ENCODE measurements around the gene TRAF1. TPM values are rescaled to one million over a fixed set of nuclear protein-coding genes. Genes with fewer than 3 reads are reported as not detected.

Gene TRAF1
- total RNA-seq, 5 donors from 2014 or later (not counting 1 experiment from before 2014, with no cell fraction given), result 67.6 to 170 (median 157) TPM

DNA sequence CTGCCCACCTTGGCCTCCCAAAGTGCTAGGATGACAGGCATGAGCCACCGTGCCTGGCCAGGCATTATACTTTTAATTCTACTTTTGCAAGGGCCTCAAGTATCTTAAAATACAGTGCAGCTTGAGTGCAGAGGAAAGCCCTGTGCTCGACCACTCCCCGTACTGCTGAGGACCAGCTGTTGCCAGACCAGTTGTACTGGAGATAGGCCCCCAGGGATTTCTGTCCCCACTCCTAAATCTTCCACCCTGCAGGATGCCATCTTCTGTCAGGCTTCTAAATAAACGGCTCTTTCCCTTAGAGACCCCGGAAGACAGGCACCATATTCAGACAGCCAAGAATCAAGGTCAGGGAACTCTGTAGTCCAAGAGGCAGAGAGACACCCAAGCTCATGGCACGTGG, 67.2 kb downstream of the TRAF1 start:
- Histone ChIP-seq H3K36me3 (ENCODE audit: control insufficient read depth in 2 of 2, extremely low read depth in 1 of 2, insufficient read depth in 1 of 2, low read length in 1 of 2) (peaks cover 22 to 85% of the 10 kb centered on the region in 2 donors), H3K4me3 (ENCODE audit: control insufficient read depth in 1 of 2, extremely low read depth in 1 of 2, low read length in 1 of 2) (no peak overlapping the region), H3K4me1 (ENCODE audit: control insufficient read depth in 1 of 2, extremely low read depth in 1 of 2, insufficient read depth in 2 of 2, low read length in 2 of 2) (peaks cover 0 to 4% of the 10 kb centered on the region in 2 experiments), H3K27me3 (replicated peaks in 1 of 2; ENCODE audit: control insufficient read depth in 2 of 2, extremely low read depth in 1 of 2, insufficient read depth in 2 of 2, low read length in 1 of 2) (no peaks in the 10 kb centered on the region), H3K9me3 (no peaks in the 10 kb centered on the region), H3K27ac (ENCODE audit: low read length) (no peak overlapping the region)
- CTCF ChIA-PET, result interaction anchor here (0.6 to 1.7 kb wide), 4 partner anchors 8 to 203 kb away, joined by 3 to 6 read pairs (median 4); no protein-coding TSS in a partner anchor
- Mint-ChIP-seq H3K27me3 (no peaks in the 10 kb centered on the region), H3K27ac (peak overlapping the region in 1 of 2 donors; percentile 44), H3K36me3 (peaks cover 51% of the 10 kb centered on the region), H3K9me3 (no peaks in the 10 kb centered on the region), H3K4me1 (peaks cover 0 to 5% (median 0%) of the 10 kb centered on the region in 3 donors), H3K4me3 (no peak overlapping the region)
- ATAC-seq (replicated peaks in 1 of 4), result no peak
- WGBS (ENCODE audit: insufficient coverage), result 92% methylated on average over 4 of the region's 6 CpGs
- POLR2A ChIA-PET, result no interaction called here
- DNase-seq, result no peak

DNA sequence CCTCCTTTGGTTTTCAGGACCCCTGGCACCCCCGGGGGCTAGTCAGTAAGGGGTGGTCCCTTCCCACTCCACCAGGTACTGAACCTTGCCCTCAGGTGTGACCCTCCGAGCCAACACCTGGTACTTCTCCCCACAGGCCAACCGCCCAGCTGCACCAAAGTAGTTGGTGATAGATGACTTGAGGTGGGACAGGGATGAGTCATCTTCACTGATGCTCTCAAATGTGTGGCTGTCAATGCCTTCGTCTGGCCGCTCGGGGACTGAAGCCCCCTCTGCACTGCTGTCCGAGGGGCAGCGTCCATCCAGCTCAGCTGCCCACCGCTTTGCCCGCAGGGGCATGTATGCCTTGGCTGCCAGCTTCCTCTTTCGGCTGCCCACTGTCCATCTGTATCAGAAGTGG, 68.7 kb downstream of the TRAF1 start:
- H3K9me3 Mint-ChIP-seq, result no peaks in the 10 kb centered on the region
- 87% methylated on average over 7 of the region's 11 CpGs for WGBS (ENCODE audit: insufficient coverage)
- POLR2A ChIA-PET, result no interaction called here
- no peaks in the 10 kb centered on the region for H3K9me3 ChIP-seq
- H3K27ac Mint-ChIP-seq, result peak overlapping the region in 1 of 2 donors; percentile 48
- no peak overlapping the region for H3K4me3 Mint-ChIP-seq
- DNase-seq (no peak), ATAC-seq (replicated peaks in 1 of 4) (no peak)
- H3K27me3 ChIP-seq (replicated peaks in 1 of 2; ENCODE audit: control insufficient read depth in 2 of 2, extremely low read depth in 1 of 2, insufficient read depth in 2 of 2, low read length in 1 of 2), result no peaks in the 10 kb centered on the region
- H3K27me3 Mint-ChIP-seq, result no peaks in the 10 kb centered on the region
- H3K36me3 ChIP-seq (ENCODE audit: control insufficient read depth in 2 of 2, extremely low read depth in 1 of 2, insufficient read depth in 1 of 2, low read length in 1 of 2), result peaks cover 19 to 74% of the 10 kb centered on the region in 2 donors
- no peak overlapping the region for H3K27ac ChIP-seq (ENCODE audit: low read length)
- no peak overlapping the region for H3K4me3 ChIP-seq (ENCODE audit: control insufficient read depth in 1 of 2, extremely low read depth in 1 of 2, low read length in 1 of 2)
- H3K4me1 ChIP-seq (ENCODE audit: control insufficient read depth in 1 of 2, extremely low read depth in 1 of 2, insufficient read depth in 2 of 2, low read length in 2 of 2), result peaks cover 0 to 4% of the 10 kb centered on the region in 2 experiments
- CTCF ChIA-PET, result interaction anchor here in 1 of 2 donors (1.7 kb wide), 1 partner anchor 10 kb away, joined by 6 read pairs; no protein-coding TSS in a partner anchor
- H3K4me1 Mint-ChIP-seq, result peaks cover 0 to 7% (median 0%) of the 10 kb centered on the region in 3 donors
- peaks cover 38% of the 10 kb centered on the region for H3K36me3 Mint-ChIP-seq

DNA sequence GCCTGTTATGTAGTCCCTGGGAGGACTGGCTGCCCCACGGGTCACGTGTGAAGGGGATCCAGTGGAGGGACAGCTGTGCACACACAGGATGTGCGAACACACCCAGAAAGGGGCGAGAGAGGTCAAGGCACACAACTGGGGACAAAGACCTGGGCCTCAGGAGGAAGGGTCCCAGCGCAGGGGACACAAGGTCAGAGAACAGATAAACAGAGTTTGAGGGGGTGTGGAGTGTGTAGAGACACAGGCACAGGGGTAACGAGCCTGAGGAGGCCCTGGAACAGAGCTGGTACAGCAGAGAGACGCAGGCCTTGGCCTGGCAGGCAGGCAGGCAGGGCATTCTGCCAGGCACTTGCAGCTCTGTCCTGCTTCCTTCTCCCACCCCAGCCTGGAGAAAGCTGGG, 69.1 kb downstream of the TRAF1 start:
- H3K27ac ChIP-seq (ENCODE audit: low read length), result no peak overlapping the region
- 90% methylated on average over 5 of the region's 7 CpGs for WGBS (ENCODE audit: insufficient coverage)
- CTCF ChIA-PET, result interaction anchor here in 1 of 2 donors (1.7 kb wide), 1 partner anchor 10 kb away, joined by 6 read pairs; no protein-coding TSS in a partner anchor

DNA sequence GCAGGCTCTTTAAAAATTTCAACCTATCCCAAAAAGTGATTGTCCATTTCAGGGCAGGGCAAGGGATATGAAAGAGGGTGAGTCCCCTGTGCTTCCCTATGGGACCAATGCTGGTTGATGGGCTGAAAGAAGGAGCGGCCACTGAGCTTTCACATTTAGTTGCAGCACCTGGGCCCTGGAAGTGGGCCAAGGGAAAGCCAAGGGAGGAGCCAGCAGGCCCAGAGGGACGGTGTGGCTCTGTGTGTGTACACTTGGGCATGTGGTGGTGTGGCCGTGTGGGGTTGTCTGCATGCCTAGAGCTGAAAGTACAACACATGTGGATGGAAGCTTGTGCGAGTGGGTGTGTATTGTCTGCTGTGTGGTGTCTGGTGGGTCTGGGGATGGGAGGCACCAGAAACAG, 69.9 kb downstream of the TRAF1 start:
- Mint-ChIP-seq H3K27ac (peak overlapping the region in 1 of 2 donors; percentile 48), H3K4me3 (no peak overlapping the region), H3K27me3 (no peaks in the 10 kb centered on the region), H3K4me1 (peaks cover 0 to 14% (median 3%) of the 10 kb centered on the region in 3 donors), H3K36me3 (peaks cover 38% of the 10 kb centered on the region), H3K9me3 (no peaks in the 10 kb centered on the region)
- 88% methylated on average over 3 of the region's 4 CpGs for WGBS (ENCODE audit: insufficient coverage)
- Histone ChIP-seq H3K27me3 (replicated peaks in 1 of 2; ENCODE audit: control insufficient read depth in 2 of 2, extremely low read depth in 1 of 2, insufficient read depth in 2 of 2, low read length in 1 of 2) (no peaks in the 10 kb centered on the region), H3K36me3 (ENCODE audit: control insufficient read depth in 2 of 2, extremely low read depth in 1 of 2, insufficient read depth in 1 of 2, low read length in 1 of 2) (peaks cover 16 to 74% of the 10 kb centered on the region in 2 donors), H3K27ac (ENCODE audit: low read length) (no peak overlapping the region), H3K9me3 (no peaks in the 10 kb centered on the region), H3K4me3 (ENCODE audit: control insufficient read depth in 1 of 2, extremely low read depth in 1 of 2, low read length in 1 of 2) (no peak overlapping the region), H3K4me1 (ENCODE audit: control insufficient read depth in 1 of 2, extremely low read depth in 1 of 2, insufficient read depth in 2 of 2, low read length in 2 of 2) (peaks cover 0 to 4% of the 10 kb centered on the region in 2 experiments)
- ChIA-PET POLR2A (interaction anchor here (0.6 kb wide), 2 partner anchors 12 to 107 kb away, joined by 3 to 4 read pairs; no protein-coding TSS in a partner anchor), CTCF (no interaction called here)
- ATAC-seq (replicated peaks in 1 of 4) (no peak), DNase-seq (no peak)

More for the DNA sequence above, 69.1 kb downstream of the TRAF1 start:
- POLR2A ChIA-PET, result interaction anchor here in 1 of 2 donors (0.6 kb wide), 1 partner anchor 108 kb away, joined by 4 read pairs; no protein-coding TSS in a partner anchor
- Histone ChIP-seq H3K9me3 (no peaks in the 10 kb centered on the region), H3K27me3 (replicated peaks in 1 of 2; ENCODE audit: control insufficient read depth in 2 of 2, extremely low read depth in 1 of 2, insufficient read depth in 2 of 2, low read length in 1 of 2) (no peaks in the 10 kb centered on the region), H3K4me3 (ENCODE audit: control insufficient read depth in 1 of 2, extremely low read depth in 1 of 2, low read length in 1 of 2) (no peak overlapping the region), H3K4me1 (ENCODE audit: control insufficient read depth in 1 of 2, extremely low read depth in 1 of 2, insufficient read depth in 2 of 2, low read length in 2 of 2) (peaks cover 0 to 4% of the 10 kb centered on the region in 2 experiments), H3K36me3 (ENCODE audit: control insufficient read depth in 2 of 2, extremely low read depth in 1 of 2, insufficient read depth in 1 of 2, low read length in 1 of 2) (peaks cover 19 to 74% of the 10 kb centered on the region in 2 donors)
- H3K36me3 Mint-ChIP-seq, result peaks cover 38% of the 10 kb centered on the region
- peak overlapping the region in 1 of 2 donors; percentile 48 for H3K27ac Mint-ChIP-seq
- ATAC-seq (replicated peaks in 1 of 4) (peak in 1 of 4 experiments; percentile 5), DNase-seq (no peak)
- no peaks in the 10 kb centered on the region for H3K27me3 Mint-ChIP-seq
- H3K4me1 Mint-ChIP-seq, result peaks cover 0 to 11% (median 3%) of the 10 kb centered on the region in 3 donors
- H3K4me3 Mint-ChIP-seq, result no peak overlapping the region
- H3K9me3 Mint-ChIP-seq, result no peaks in the 10 kb centered on the region

DNA sequence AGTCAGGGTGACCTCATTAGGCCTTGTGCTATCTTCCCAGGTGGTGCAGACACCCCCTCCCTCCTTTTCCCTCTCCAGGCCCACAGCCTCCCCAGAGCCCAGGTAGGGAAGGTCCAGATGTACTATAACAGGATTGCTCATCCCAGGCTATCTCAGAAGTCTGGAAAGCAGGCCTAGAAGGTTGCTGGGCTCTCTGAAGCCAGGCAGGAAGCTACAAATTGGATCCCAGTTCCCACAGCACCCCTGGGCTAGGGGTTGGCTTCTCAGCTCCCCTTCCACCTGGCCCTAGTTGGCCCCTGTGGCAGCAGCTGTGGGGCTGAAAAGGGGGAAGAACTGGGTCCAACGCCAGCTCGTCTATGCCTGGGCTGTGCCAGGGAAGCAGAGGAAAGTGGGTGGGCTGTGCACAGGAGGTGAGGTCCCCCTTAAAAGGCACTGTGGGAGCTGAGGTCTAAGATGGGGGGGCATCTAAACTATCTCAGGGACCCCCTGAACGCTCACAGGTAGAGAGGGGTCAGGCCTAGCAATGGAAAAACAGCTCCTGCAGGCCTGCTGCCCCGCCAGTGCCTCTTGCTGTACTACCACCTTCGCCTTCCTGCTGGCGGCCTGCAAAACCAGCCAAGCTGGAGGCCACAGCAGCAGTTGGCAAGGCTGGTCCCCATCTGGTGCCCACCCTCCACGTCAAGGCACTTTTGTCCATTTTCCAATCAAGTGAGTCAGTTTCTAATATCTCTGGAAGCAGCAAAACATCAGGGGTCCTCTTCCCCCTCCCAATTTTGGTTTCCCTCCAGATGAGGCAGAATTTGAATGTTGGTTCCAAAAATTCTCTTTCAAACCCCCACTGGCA, 70.5 kb downstream of the TRAF1 start:
- Mint-ChIP-seq H3K4me1 (peaks cover 0 to 14% (median 3%) of the 10 kb centered on the region in 3 donors), H3K27me3 (no peaks in the 10 kb centered on the region), H3K4me3 (no peak overlapping the region), H3K27ac (peak overlapping the region in 1 of 2 donors; percentile 55), H3K36me3 (peaks cover 35% of the 10 kb centered on the region), H3K9me3 (no peaks in the 10 kb centered on the region)
- Histone ChIP-seq H3K36me3 (ENCODE audit: control insufficient read depth in 2 of 2, extremely low read depth in 1 of 2, insufficient read depth in 1 of 2, low read length in 1 of 2) (peaks cover 16 to 72% of the 10 kb centered on the region in 2 donors), H3K27ac (ENCODE audit: low read length) (no peak overlapping the region), H3K27me3 (replicated peaks in 1 of 2; ENCODE audit: control insufficient read depth in 2 of 2, extremely low read depth in 1 of 2, insufficient read depth in 2 of 2, low read length in 1 of 2) (no peaks in the 10 kb centered on the region), H3K4me1 (ENCODE audit: control insufficient read depth in 1 of 2, extremely low read depth in 1 of 2, insufficient read depth in 2 of 2, low read length in 2 of 2) (peaks cover 0 to 4% of the 10 kb centered on the region in 2 experiments), H3K9me3 (no peaks in the 10 kb centered on the region), H3K4me3 (ENCODE audit: control insufficient read depth in 1 of 2, extremely low read depth in 1 of 2, low read length in 1 of 2) (no peak overlapping the region)
- 95% methylated on average over 5 of the region's 7 CpGs for WGBS (ENCODE audit: insufficient coverage)
- POLR2A ChIA-PET, result interaction anchor here in 1 of 2 donors (0.6 kb wide), 1 partner anchor 11 kb away, joined by 3 read pairs; no protein-coding TSS in a partner anchor
- CTCF ChIA-PET, result no interaction called here
- DNase-seq, result no peak
- ATAC-seq (replicated peaks in 1 of 4), result no peak

DNA sequence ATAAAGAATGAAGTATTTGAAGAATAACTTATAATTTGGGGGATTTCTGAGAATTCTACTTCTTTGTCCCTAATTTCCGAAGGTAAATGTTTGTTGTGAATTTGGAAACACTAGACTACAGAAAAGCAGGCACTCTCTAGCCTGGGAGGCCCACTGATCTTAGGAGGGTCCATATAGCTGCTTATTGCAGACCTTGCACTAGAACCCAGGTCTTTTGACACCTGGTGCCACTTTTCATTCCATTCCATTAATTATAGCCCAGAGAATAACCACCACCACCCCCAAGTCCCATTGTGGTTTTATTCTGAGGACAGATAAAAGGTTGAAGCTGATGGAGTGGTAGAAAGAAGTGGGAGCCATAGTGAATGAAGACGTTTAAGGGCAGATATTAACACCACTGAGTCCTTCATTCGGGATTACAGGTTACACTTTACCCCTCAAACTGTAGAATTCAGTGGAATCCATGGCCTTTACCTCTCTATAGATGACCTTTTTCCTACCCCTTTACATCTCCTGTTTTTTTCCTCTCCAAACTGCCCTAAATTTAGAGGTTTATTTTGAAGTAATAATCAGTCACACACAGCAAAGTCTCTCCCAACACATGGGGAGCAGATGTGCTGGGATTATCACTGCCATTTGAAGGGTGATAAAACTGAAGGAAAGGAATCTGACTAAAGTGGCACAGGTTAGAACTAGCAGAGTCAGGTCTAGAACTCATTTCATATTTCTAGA, 71.8 kb downstream of the TRAF1 start:
- no peaks in the 10 kb centered on the region for H3K27me3 ChIP-seq (replicated peaks in 1 of 2; ENCODE audit: control insufficient read depth in 2 of 2, extremely low read depth in 1 of 2, insufficient read depth in 2 of 2, low read length in 1 of 2)
- peaks cover 22% of the 10 kb centered on the region for H3K36me3 Mint-ChIP-seq
- no peak overlapping the region for H3K4me3 Mint-ChIP-seq
- no peak overlapping the region for H3K27ac ChIP-seq (ENCODE audit: low read length)
- H3K9me3 Mint-ChIP-seq, result no peaks in the 10 kb centered on the region
- ATAC-seq (replicated peaks in 1 of 4) (no peak), DNase-seq (no peak)
- H3K9me3 ChIP-seq, result no peaks in the 10 kb centered on the region
- peak overlapping the region in 1 of 2 donors; percentile 35 for H3K27ac Mint-ChIP-seq
- peaks cover 16 to 59% of the 10 kb centered on the region in 2 donors for H3K36me3 ChIP-seq (ENCODE audit: control insufficient read depth in 2 of 2, extremely low read depth in 1 of 2, insufficient read depth in 1 of 2, low read length in 1 of 2)
- peaks cover 0 to 20% (median 6%) of the 10 kb centered on the region in 3 donors for H3K4me1 Mint-ChIP-seq
- ChIA-PET POLR2A (no interaction called here), CTCF (no interaction called here)
- no peak overlapping the region for H3K4me3 ChIP-seq (ENCODE audit: control insufficient read depth in 1 of 2, extremely low read depth in 1 of 2, low read length in 1 of 2)
- peaks cover 0 to 4% of the 10 kb centered on the region in 2 experiments for H3K4me1 ChIP-seq (ENCODE audit: control insufficient read depth in 1 of 2, extremely low read depth in 1 of 2, insufficient read depth in 2 of 2, low read length in 2 of 2)
- whole genome bisulfite sequencing (ENCODE audit: insufficient coverage), result no CpG with 5 or more reads among the region's 3 CpGs
- H3K27me3 Mint-ChIP-seq, result no peaks in the 10 kb centered on the region
